ENCODE measurements around the gene RIGI. TPM values are rescaled to one million over a fixed set of nuclear protein-coding genes. Genes with fewer than 3 reads are reported as not detected.

RIGI gene
- total and polyA plus RNA-seq, 2 donors (not counting 1 experiment from before 2014, with no cell fraction given), result 7.6 to 24.9 TPM

DNA sequence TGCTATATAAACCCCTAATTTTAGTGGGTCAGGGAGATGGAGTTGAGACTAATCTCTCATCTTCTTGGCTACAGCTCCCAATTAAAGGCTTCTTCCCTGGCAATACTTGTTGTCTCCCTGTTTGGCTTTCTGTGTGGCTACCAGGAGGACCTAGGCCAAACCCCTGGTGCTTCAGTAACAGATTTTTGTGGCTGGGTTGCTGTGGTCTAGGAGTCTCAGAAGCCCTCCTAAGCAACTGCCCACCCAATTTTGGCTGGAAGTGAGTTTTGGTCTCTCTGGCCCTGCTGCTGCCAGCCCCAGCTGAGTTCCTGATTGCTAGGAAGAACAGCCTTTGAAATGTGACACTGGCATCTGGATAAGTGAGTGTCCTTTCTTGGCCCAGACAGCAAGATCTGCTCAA, 9.8 kb downstream of the RIGI start:
- H3K9me3 Mint-ChIP-seq (ENCODE audit: insufficient read depth), result peaks cover 3% of the 10 kb centered on the region

DNA sequence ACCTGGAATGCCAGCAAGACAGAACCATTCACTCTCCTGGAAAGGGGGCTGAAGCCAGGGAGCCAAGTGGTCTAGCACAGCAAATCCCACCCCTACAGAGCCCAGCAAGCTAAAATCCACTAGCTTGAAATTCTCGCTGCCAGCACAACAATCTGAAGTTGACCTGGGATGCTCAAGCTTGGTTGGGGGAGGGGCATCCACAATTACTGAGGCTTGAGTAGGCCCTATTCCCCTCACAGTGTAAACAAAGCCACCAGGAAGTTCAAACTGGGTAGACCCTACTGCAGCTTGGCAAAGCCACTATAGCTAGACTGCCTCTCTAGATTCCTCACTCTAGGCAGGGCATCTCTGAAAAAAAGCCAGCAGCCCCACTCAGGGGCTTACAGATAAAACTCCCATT, 17.3 kb downstream of the RIGI start:
- peaks cover 0 to 3% of the 10 kb centered on the region in 2 donors for H3K4me1 ChIP-seq (ENCODE audit: control insufficient read depth in 2 of 2, insufficient read depth in 2 of 2, low read length in 2 of 2)
- peaks cover 0 to 6% of the 10 kb centered on the region in 2 experiments for H3K36me3 ChIP-seq (replicated peaks in 1 of 2; ENCODE audit: control extremely low read depth in 1 of 2, control insufficient read depth in 1 of 2, extremely low read depth in 1 of 2, insufficient read depth in 2 of 2, low read length in 1 of 2)
- H3K4me3 ChIP-seq (ENCODE audit: control extremely low read depth in 1 of 5, extremely low read depth in 1 of 5, insufficient read depth in 1 of 5, low read depth in 2 of 5, low read length in 4 of 5), result no peak overlapping the region
- CTCF ChIA-PET, result interaction anchor here (1.2 kb wide), 1 partner anchor 76 kb away, joined by 3 read pairs; no protein-coding TSS in a partner anchor
- WGBS (ENCODE audit: insufficient coverage), result 100% methylated on average over 1 of the region's 1 CpG
- H3K4me3 Mint-ChIP-seq, result no peak overlapping the region
- TF ChIP-seq, protein P1, sequence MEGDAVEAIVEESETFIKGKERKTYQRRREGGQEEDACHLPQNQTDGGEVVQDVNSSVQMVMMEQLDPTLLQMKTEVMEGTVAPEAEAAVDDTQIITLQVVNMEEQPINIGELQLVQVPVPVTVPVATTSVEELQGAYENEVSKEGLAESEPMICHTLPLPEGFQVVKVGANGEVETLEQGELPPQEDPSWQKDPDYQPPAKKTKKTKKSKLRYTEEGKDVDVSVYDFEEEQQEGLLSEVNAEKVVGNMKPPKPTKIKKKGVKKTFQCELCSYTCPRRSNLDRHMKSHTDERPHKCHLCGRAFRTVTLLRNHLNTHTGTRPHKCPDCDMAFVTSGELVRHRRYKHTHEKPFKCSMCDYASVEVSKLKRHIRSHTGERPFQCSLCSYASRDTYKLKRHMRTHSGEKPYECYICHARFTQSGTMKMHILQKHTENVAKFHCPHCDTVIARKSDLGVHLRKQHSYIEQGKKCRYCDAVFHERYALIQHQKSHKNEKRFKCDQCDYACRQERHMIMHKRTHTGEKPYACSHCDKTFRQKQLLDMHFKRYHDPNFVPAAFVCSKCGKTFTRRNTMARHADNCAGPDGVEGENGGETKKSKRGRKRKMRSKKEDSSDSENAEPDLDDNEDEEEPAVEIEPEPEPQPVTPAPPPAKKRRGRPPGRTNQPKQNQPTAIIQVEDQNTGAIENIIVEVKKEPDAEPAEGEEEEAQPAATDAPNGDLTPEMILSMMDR (IDR thresholded peaks at IDR 0.05), result no peak
- no peak for TF ChIP-seq EZH2 (IDR thresholded peaks at IDR 0.05; ENCODE audit: borderline replicate concordance, insufficient read depth, low read depth, low read length, poor library complexity, severe bottlenecking)
- H3K4me2 ChIP-seq (replicated peaks; ENCODE audit: low read depth, low read length, poor library complexity, severe bottlenecking), result no peak overlapping the region
- H3K4me1 Mint-ChIP-seq, result peaks cover 34% of the 10 kb centered on the region
- DNase-seq (no peak), ATAC-seq (ENCODE audit: low read depth) (no peak)
- H3K9me3 ChIP-seq (ENCODE audit: control extremely low read depth in 1 of 3, control insufficient read depth in 2 of 3, insufficient read depth in 1 of 3, low read length in 2 of 3), result no peaks in the 10 kb centered on the region
- H3K9me3 Mint-ChIP-seq (ENCODE audit: insufficient read depth), result peaks cover 3% of the 10 kb centered on the region
- no peak overlapping the region for H3K27ac ChIP-seq (ENCODE audit: low read length in 2 of 2)
- H4K20me1 ChIP-seq (ENCODE audit: control insufficient read depth, insufficient read depth, low read length, poor library complexity, severe bottlenecking), result peaks cover 5% of the 10 kb centered on the region
- H3K9ac ChIP-seq (ENCODE audit: low read length), result no peak overlapping the region
- POLR2A ChIA-PET, result no interaction called here
- H3K79me2 ChIP-seq (ENCODE audit: control insufficient read depth, insufficient read depth, low read length), result peaks cover 20% of the 10 kb centered on the region
- no peaks in the 10 kb centered on the region for H3K27me3 ChIP-seq (replicated peaks in 1 of 4; ENCODE audit: control extremely low read depth in 1 of 4, control insufficient read depth in 3 of 4, insufficient read depth in 4 of 4, low read length in 3 of 4)
- no peaks in the 10 kb centered on the region for H3K27me3 Mint-ChIP-seq
- intact Hi-C loops (cut with micrococcal nuclease), result no loop called here
- H2AFZ ChIP-seq (ENCODE audit: insufficient read depth, low read depth, low read length, poor library complexity, severe bottlenecking), result no peak overlapping the region
- no peak overlapping the region for H3K27ac Mint-ChIP-seq

More for the DNA sequence above, 9.8 kb downstream of the RIGI start:
- intact Hi-C loops (cut with micrococcal nuclease), result no loop called here
- H3K27me3 Mint-ChIP-seq, result no peaks in the 10 kb centered on the region
- Histone ChIP-seq H3K36me3 (replicated peaks in 1 of 2; ENCODE audit: control extremely low read depth in 1 of 2, control insufficient read depth in 1 of 2, extremely low read depth in 1 of 2, insufficient read depth in 2 of 2, low read length in 1 of 2) (peaks cover 0 to 2% of the 10 kb centered on the region in 2 experiments), H3K27me3 (replicated peaks in 1 of 4; ENCODE audit: control extremely low read depth in 1 of 4, control insufficient read depth in 3 of 4, insufficient read depth in 4 of 4, low read length in 3 of 4) (no peaks in the 10 kb centered on the region), H2AFZ (ENCODE audit: insufficient read depth, low read depth, low read length, poor library complexity, severe bottlenecking) (no peak overlapping the region), H3K4me2 (replicated peaks; ENCODE audit: low read depth, low read length, poor library complexity, severe bottlenecking) (no peak overlapping the region), H4K20me1 (ENCODE audit: control insufficient read depth, insufficient read depth, low read length, poor library complexity, severe bottlenecking) (peaks cover 14% of the 10 kb centered on the region), H3K9me3 (ENCODE audit: control extremely low read depth in 1 of 3, control insufficient read depth in 2 of 3, insufficient read depth in 1 of 3, low read length in 2 of 3) (peaks cover 0 to 4% (median 1%) of the 10 kb centered on the region in 3 donors), H3K4me1 (ENCODE audit: control insufficient read depth in 2 of 2, insufficient read depth in 2 of 2, low read length in 2 of 2) (no peaks in the 10 kb centered on the region), H3K79me2 (ENCODE audit: control insufficient read depth, insufficient read depth, low read length) (peaks cover 70% of the 10 kb centered on the region), H3K27ac (ENCODE audit: low read length in 2 of 2) (no peak overlapping the region), H3K4me3 (ENCODE audit: control extremely low read depth in 1 of 5, extremely low read depth in 1 of 5, insufficient read depth in 1 of 5, low read depth in 2 of 5, low read length in 4 of 5) (no peak overlapping the region), H3K9ac (ENCODE audit: low read length) (no peak overlapping the region)
- ATAC-seq (ENCODE audit: low read depth) (no peak), DNase-seq (no peak)
- peaks cover 31% of the 10 kb centered on the region for H3K4me1 Mint-ChIP-seq
- TF ChIP-seq, protein P1 (IDR thresholded peaks at IDR 0.05), result no peak
- TF ChIP-seq EZH2 (IDR thresholded peaks at IDR 0.05; ENCODE audit: borderline replicate concordance, insufficient read depth, low read depth, low read length, poor library complexity, severe bottlenecking), result no peak
- ChIA-PET CTCF (no interaction called here), POLR2A (no interaction called here)
- no peak overlapping the region for H3K27ac Mint-ChIP-seq
- H3K4me3 Mint-ChIP-seq, result no peak overlapping the region
